ENCODE measurements around the gene ZNF805.

The ZNF805 gene

DNA sequence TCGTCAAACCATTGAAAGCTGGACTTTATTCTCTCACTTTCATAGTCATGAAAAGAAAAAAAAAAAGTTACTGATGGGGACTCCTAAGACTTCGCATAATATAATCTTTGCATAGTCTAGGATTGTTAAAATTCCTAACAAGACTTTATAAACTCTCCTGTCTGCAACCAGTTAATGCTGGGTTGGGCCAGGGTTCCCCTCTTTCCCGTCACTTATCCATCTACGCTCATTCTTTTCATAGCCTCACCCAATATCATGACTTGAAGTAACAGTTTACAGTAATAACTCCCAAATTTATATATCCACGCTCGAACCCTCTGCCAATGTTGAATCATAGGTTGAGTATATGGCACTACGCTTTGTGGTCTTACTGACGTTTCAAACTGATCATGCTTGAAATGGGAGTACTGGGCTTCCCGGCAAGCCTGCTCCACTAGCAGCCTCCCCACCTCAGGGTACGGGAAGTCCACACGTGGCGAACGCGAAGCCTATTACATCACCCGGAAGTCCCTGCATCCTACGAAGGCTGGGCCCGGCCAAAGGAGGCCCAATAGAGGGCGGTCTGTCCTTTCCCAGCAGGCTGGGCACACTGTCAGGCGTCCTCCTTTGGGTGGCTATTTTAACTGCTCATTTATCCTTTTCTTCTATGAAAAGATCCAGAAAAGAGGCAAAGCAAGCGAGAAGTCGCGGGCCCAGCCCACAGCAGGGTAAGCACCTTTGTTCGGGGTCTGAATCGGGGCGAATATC lies 39.2 kb downstream of the ZNF805 start:
- TF ChIP-seq, protein P1, sequence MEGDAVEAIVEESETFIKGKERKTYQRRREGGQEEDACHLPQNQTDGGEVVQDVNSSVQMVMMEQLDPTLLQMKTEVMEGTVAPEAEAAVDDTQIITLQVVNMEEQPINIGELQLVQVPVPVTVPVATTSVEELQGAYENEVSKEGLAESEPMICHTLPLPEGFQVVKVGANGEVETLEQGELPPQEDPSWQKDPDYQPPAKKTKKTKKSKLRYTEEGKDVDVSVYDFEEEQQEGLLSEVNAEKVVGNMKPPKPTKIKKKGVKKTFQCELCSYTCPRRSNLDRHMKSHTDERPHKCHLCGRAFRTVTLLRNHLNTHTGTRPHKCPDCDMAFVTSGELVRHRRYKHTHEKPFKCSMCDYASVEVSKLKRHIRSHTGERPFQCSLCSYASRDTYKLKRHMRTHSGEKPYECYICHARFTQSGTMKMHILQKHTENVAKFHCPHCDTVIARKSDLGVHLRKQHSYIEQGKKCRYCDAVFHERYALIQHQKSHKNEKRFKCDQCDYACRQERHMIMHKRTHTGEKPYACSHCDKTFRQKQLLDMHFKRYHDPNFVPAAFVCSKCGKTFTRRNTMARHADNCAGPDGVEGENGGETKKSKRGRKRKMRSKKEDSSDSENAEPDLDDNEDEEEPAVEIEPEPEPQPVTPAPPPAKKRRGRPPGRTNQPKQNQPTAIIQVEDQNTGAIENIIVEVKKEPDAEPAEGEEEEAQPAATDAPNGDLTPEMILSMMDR (IDR thresholded peaks at IDR 0.05; ENCODE audit: low read length, missing control alignments): peak; percentile 24
- peak; percentile 98 for DNase-seq (ENCODE audit: low read depth)
- peak overlapping the region; percentile 97 for H3K4me3 ChIP-seq (replicated peaks; ENCODE audit: low read depth, low read length)

DNA sequence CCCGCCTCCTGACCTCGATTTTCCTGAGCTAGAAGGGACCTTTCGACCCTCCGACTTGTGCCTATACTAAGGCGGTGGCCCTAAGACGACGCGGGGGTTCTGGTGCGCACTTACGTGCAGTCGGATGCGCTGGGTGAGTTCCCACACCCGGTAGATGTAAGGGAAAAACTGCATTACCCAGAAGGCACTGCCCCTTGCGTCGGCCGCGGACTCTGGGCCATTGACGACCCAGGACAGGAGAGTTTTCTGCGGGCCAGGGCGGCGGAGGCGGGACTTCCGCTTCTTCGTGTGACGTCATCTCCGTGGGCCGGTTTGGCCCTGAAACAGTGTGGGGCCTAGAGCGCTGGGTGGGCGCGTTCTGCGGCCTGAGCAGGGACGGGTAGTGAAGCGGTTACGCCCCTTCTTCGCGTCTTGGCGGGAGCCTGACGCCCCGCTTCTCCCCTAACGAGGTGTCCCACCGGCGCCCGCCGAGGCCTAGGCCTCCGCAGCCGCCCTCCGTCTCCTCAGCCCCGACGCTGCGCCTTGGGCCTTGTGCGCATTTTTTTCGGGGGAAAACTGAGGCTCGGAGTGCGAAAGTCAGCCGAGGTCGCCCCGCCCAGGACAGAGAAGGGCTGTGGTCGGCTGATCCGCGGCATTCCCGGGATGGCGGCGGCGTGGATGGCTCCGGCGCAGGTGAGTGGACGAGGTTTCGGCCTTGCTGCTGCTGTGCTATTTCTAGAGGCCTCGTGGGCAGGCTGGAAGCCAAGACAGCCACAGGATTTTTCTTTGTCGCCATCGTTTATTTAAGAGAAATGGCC lies 39.9 kb downstream of the ZNF805 start, which contains the start of gene ZNF460:
Gene ZNF460, plus strand, starts transcription at position 321 of the 797 bp plus-strand sequence. Its CDS starts 322 bp downstream, at position 643.
- TF ChIP-seq, protein P1 (IDR thresholded peaks at IDR 0.05; ENCODE audit: low read length, missing control alignments): no peak
- H3K4me3 ChIP-seq (replicated peaks; ENCODE audit: low read depth, low read length): peak within 1 kb of the TSS; percentile 97
- DNase-seq (ENCODE audit: low read depth): peak; percentile 98

DNA sequence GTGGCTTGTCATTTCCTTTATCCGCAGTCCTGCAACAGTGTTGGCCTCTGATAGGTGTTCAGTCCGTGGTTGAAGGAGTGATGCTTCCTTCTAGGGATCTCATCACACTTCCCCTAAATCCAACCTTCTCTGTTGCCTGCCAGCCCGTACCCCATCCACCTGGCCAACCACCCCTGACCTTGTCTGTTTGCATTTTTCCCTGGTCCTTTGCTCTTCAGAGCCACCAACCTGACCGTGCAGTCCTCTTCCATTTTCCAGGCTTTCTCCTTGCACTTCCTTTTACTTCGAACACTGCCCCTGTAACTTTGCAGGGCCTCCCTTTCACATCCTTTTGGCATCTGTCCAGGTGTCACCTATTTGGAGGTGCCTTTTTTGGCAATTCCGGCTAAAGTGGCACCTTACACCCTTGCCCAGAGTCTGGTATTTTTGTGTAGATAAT lies 40.5 kb downstream of the ZNF805 start:
- TF ChIP-seq, protein P1 (IDR thresholded peaks at IDR 0.05; ENCODE audit: low read length, missing control alignments): no peak
- peak overlapping the region; percentile 97 for H3K4me3 ChIP-seq (replicated peaks; ENCODE audit: low read depth, low read length)
- no peak for DNase-seq (ENCODE audit: low read depth)

DNA sequence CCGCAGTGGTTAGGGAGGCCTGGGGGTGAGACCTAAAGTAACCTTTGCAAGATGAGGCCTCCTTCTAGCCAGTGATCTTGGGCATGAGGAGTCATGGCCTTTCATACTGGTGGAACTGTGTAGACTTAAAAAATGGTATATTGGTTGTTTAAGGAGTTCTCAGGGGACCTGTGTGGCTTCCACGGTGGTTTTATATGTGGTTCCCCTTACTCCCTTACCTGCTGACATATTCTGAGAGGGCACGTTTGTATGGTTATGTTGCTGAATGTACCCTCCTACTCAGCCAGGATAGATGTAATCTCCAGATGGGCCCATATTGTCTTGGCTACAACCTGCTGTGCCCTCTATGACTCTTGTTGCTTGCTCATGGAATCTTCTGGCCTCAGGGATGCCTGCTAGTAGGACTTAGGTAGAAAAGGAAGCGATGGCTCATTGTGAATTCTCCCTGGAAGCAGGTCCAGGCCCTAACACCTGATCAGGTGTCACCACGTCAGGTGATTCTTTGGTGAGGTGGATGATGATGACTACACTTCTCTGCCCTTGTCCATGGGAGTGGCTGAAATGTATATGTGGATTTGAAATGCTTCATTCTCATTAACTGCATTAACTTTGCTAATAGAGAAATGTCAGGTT lies 41.7 kb downstream of the ZNF805 start:
- no peak for DNase-seq (ENCODE audit: low read depth)
- peak overlapping the region; percentile 97 for H3K4me3 ChIP-seq (replicated peaks; ENCODE audit: low read depth, low read length)
- TF ChIP-seq, protein P1 (IDR thresholded peaks at IDR 0.05; ENCODE audit: low read length, missing control alignments): no peak

DNA sequence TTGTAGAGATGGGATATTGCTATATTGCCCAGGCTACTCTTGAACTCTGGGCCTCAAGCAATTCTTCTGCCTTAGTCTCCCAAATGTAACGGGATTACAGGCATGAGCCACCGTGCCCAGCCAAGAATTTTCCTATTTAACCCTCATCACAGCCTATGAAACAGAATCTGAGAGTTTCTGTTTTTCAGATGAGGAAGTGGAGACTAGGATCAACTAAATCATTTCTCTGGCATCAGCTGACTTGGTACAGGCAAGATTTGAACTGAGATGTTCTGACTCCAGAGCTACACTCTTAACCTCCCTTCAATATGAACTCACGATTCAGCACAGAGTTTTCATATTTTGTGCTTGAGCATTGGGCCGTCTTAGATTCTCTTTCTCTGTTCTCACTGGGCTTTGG lies 47.9 kb downstream of the ZNF805 start:
- TF ChIP-seq, protein P1 (IDR thresholded peaks at IDR 0.05; ENCODE audit: low read length, missing control alignments): no peak
- H3K4me3 ChIP-seq (replicated peaks; ENCODE audit: low read depth, low read length): no peak overlapping the region
- no peak for DNase-seq (ENCODE audit: low read depth)

DNA sequence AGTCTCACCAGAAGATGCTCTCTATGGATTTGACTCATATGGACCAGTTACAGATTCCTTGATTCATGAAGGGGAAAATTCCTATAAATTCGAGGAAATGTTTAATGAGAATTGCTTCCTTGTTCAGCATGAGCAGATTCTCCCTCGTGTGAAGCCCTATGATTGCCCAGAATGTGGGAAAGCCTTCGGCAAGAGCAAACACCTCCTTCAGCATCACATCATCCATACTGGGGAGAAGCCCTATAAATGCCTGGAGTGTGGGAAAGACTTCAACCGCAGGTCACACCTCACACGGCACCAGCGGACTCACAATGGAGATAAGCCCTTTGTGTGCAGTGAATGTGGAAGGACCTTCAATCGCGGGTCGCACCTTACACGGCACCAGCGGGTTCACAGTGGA lies 50.5 kb downstream of the ZNF805 start:
- H3K4me3 ChIP-seq (replicated peaks; ENCODE audit: low read depth, low read length): no peak overlapping the region
- TF ChIP-seq, protein P1 (IDR thresholded peaks at IDR 0.05; ENCODE audit: low read length, missing control alignments): no peak
- DNase-seq (ENCODE audit: low read depth): no peak
